ENCODE measurements around the gene KLHDC9. TPM values are rescaled to one million over a fixed set of nuclear protein-coding genes. Genes with fewer than 3 reads are reported as not detected.

KLHDC9 gene
- total and polyA plus RNA-seq, 2 of the 8 experiments (the other 6 are each of a cell fraction or from before 2014, with no cell fraction given): 6.5 to 15.6 TPM

GRCh38 chr1:161091796-161092507 is 6.2 kb upstream of the KLHDC9 start (continued):
- TF ChIP-seq CHD7 (IDR thresholded peaks at IDR 0.05; ENCODE audit: insufficient replicate concordance, low read length): no peak
- TF ChIP-seq E2F6 (IDR thresholded peaks at IDR 0.05): no peak
- no peak for TF ChIP-seq USF2 (IDR thresholded peaks at IDR 0.05; ENCODE audit: low read length)
- no peak for TF ChIP-seq BCL11A (IDR thresholded peaks at IDR 0.05; ENCODE audit: low read depth in 2 of 2, low read length in 2 of 2)
- TF ChIP-seq TAF1 (IDR thresholded peaks at IDR 0.05; ENCODE audit: low read depth, low read length): no peak
- no peak for TF ChIP-seq RNF2 (IDR thresholded peaks at IDR 0.05; ENCODE audit: borderline replicate concordance, low read depth, low read length, missing control alignments, poor library complexity, severe bottlenecking)
- TF ChIP-seq GABPA (IDR thresholded peaks at IDR 0.05; ENCODE audit: borderline replicate concordance, insufficient read depth, low read length): no peak
